B cell (primary cell): ENCODE results near the gene STARD9. TPM values are rescaled to one million over a fixed set of nuclear protein-coding genes. Genes with fewer than 3 reads are reported as not detected.
"Not testable (repeated sequence)": the region's sequence is repeated elsewhere in the genome, so short reads cannot be mapped to it uniquely, and the experiment has no call there.

Experiments used
- ATAC-seq: fragments of 200-7000 bp; cut with Tn5 transposase; one replicate; pipeline ENCODE4 v1.10.0; 2021; ENCODE audit warnings: low read depth, mild to moderate bottlenecking, moderate number of reproducible peaks, moderate library complexity
- CTCF ChIA-PET: fragments of 350-600 bp; sonication (Branson Sonifier 250); formaldehyde crosslinking; loops from one replicate; lab custom pipeline; 2021; ENCODE audit warnings: antibody characterized with exemption, inconsistent platforms; lab: Charles Lee
- POLR2A ChIA-PET: fragments of 350-600 bp; sonication (Branson Sonifier 250); formaldehyde crosslinking; loops from one replicate; lab custom pipeline; 2021; ENCODE audit warnings: antibody characterized with exemption; lab: Charles Lee
- DNase-seq: peaks from one replicate; pipeline ENCODE4 v3.0.0; 2013
- H2AFZ ChIP-seq: 2 replicates; pipeline ENCODE4 v1.6.1; 2012; ENCODE audit warnings: mild to moderate bottlenecking, low read depth, low read length; ENCODE audit not compliant: insufficient read depth, poor library complexity, severe bottlenecking
- H3K27ac ChIP-seq, 2 donors: 1 replicate in 1 of 2; 2 replicates in 1 of 2; pipeline ENCODE4 v1.5.1; 2012 to 2013; ENCODE audit warnings: low read length in 2 of 2, mild to moderate bottlenecking in 2 of 2, moderate library complexity in 1 of 2
- H3K27me3 ChIP-seq, 4 experiments: fragments of 200-600 bp in 1 of 4; sonication (generic) in 1 of 4; replicated peaks in 1 of 4; 1 replicate in 2 of 4; 2 replicates in 2 of 4; pipeline versions ENCODE4 v1.6.1 to v1.7.0; 2013 to 2016; ENCODE audit warnings: low read length in 3 of 4, mild to moderate bottlenecking in 2 of 4, mixed read lengths in 1 of 4, moderate library complexity in 1 of 4; ENCODE audit not compliant: insufficient read depth in 4 of 4, control insufficient read depth in 3 of 4; ENCODE audit errors: control extremely low read depth in 1 of 4
- H3K36me3 ChIP-seq, 2 experiments: replicated peaks in 1 of 2; 1 replicate in 1 of 2; 2 replicates in 1 of 2; pipeline versions ENCODE4 v1.6.1 to v1.7.1; 2013; ENCODE audit warnings: low read length in 1 of 2; ENCODE audit not compliant: insufficient read depth in 2 of 2, control insufficient read depth in 1 of 2; ENCODE audit errors: control extremely low read depth in 1 of 2, extremely low read depth in 1 of 2
- H3K4me1 ChIP-seq, 2 donors: fragments of 200-600 bp in 1 of 2; sonication (generic) in 1 of 2; 1 replicate in 1 of 2; 2 replicates in 1 of 2; pipeline versions ENCODE4 v1.5.1 to v1.6.1; 2013 to 2017; ENCODE audit warnings: low read length in 2 of 2; ENCODE audit not compliant: control insufficient read depth in 2 of 2, insufficient read depth in 2 of 2
- H3K4me2 ChIP-seq: replicated peaks from 2 replicates; pipeline ENCODE3; 2012; ENCODE audit warnings: mild to moderate bottlenecking, low read depth, low read length; ENCODE audit not compliant: poor library complexity, severe bottlenecking
- H3K4me3 ChIP-seq, 5 experiments: fragments of 200-600 bp in 1 of 5; sonication (generic) in 1 of 5; 1 replicate in 3 of 5; 2 replicates in 2 of 5; pipeline versions ENCODE4 v1.5.1 to v1.7.0; 2011 to 2016; ENCODE audit warnings: low read length in 4 of 5, mild to moderate bottlenecking in 4 of 5, low read depth in 2 of 5, control low read depth in 1 of 5, moderate library complexity in 1 of 5; ENCODE audit not compliant: insufficient read depth in 1 of 5; ENCODE audit errors: control extremely low read depth in 1 of 5, extremely low read depth in 1 of 5
- H3K79me2 ChIP-seq: fragments of 200-600 bp; sonication (generic); one replicate; pipeline ENCODE4 v1.6.0; 2016; ENCODE audit warnings: low read length; ENCODE audit not compliant: control insufficient read depth, insufficient read depth
- H3K9ac ChIP-seq: fragments of 200-600 bp; sonication (generic); 2 replicates; pipeline ENCODE4 v1.6.1; 2017; ENCODE audit warnings: mild to moderate bottlenecking, low read length, moderate library complexity
- H3K9me3 ChIP-seq, 3 donors: one replicate each; pipeline versions ENCODE4 v1.6.1 to v1.7.1; 2013; ENCODE audit warnings: low read length in 2 of 3; ENCODE audit not compliant: control insufficient read depth in 2 of 3, insufficient read depth in 1 of 3; ENCODE audit errors: control extremely low read depth in 1 of 3
- H4K20me1 ChIP-seq: 2 replicates; pipeline ENCODE4 v1.6.0; 2012; ENCODE audit warnings: mild to moderate bottlenecking, low read length; ENCODE audit not compliant: insufficient read depth, control insufficient read depth, poor library complexity, severe bottlenecking
- H3K27ac Mint-ChIP-seq: one replicate; pipeline ENCODE4 v1.8.0; 2021; ENCODE audit warnings: mixed read lengths
- H3K27me3 Mint-ChIP-seq: one replicate; pipeline ENCODE4 v1.8.0; 2021; ENCODE audit warnings: mixed read lengths
- H3K4me1 Mint-ChIP-seq: one replicate; pipeline ENCODE4 v1.8.0; 2021; ENCODE audit warnings: mixed read lengths
- H3K4me3 Mint-ChIP-seq: one replicate; pipeline ENCODE4 v1.8.0; 2021; ENCODE audit warnings: mixed read lengths
- H3K9me3 Mint-ChIP-seq: one replicate; pipeline ENCODE4 v1.8.0; 2022; ENCODE audit warnings: mixed read lengths; ENCODE audit not compliant: insufficient read depth
- CTCF ChIP-seq: fragments of 200-600 bp; IDR thresholded peaks from one replicate; pipeline ENCODE4 v1.8.0; 2022; ENCODE audit warnings: antibody characterized with exemption, mild to moderate bottlenecking
- EZH2 ChIP-seq: IDR thresholded peaks from 2 replicates; pipeline ENCODE4 v1.6.1; 2012; ENCODE audit warnings: borderline replicate concordance, low read depth, mild to moderate bottlenecking, moderate library complexity, low read length; ENCODE audit not compliant: insufficient read depth, poor library complexity, severe bottlenecking
- WGBS: methylation state at CpG from one replicate; pipeline ENCODE4 v1.1.5; 2013; ENCODE audit warnings: missing lambda C conversion rate; ENCODE audit not compliant: insufficient coverage; 5-methylcytosine and 5-hydroxymethylcytosine counted together
- intact Hi-C: fragments of 100-400 bp; cut with micrococcal nuclease; formaldehyde crosslinking; loops from one replicate; pipeline ENCODE4 v1.10.0; 2022
- polyA plus RNA-seq: library from polyadenylated mRNA; depleted of rRNA; stranded (reverse); fragments of >200 nt; gene quantifications from 2 replicates; pipeline ENCODE4 v1.2.3, GENCODE V29; 2012
- total RNA-seq, 2 donors: library from RNA; stranded (reverse); fragments of 120-200 nt in 1 of 2; gene quantifications; 1 replicate in 1 of 2; 2 replicates in 1 of 2; pipeline versions ENCODE4 v1.2.3 to v1.2.4, GENCODE V29; 2013 to 2022

STARD9 gene
- total and polyA plus RNA-seq, 2 donors (not counting 1 experiment from before 2014, with no cell fraction given) = 5.0 to 23.1 TPM

DNA sequence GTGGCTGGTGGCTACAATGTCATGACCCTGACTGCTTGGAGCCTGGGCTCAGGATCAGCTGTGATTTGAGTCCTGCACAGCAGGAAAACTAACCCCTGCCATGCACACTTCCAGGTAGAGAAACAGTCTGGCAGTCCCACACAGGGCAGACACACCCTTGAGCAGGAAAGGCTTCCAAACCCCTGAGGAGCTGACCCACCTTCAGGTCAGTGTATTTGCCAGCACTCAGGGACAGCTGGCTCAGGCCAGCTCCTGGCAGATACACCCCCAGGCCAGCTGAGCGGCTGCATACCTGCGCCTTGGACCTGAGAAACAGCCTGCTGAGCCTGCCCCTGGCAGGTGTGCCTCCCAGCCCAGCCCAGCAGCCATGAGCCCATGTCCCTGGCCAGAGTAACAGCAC is 183.7 kb downstream of the STARD9 start:
- no peak for DNase-seq
- no peaks in the 10 kb centered on the region for H3K27me3 ChIP-seq
- no peak overlapping the region for H3K4me3 Mint-ChIP-seq
- H3K4me3 ChIP-seq = no peak overlapping the region
- no peaks in the 10 kb centered on the region for H3K4me1 Mint-ChIP-seq
- no peak overlapping the region for H3K4me2 ChIP-seq
- CTCF ChIA-PET = interaction anchor here (0.5 kb wide), 1 partner anchor 1003 kb away, joined by 3 read pairs; no protein-coding TSS in a partner anchor
- peaks cover 13% of the 10 kb centered on the region for H3K79me2 ChIP-seq
- no peak overlapping the region for H2AFZ ChIP-seq
- POLR2A ChIA-PET = no interaction called here
- H3K4me1 ChIP-seq = no peaks in the 10 kb centered on the region
- intact Hi-C loops = no loop called here
- no peak overlapping the region for H3K27ac ChIP-seq
- H3K27ac Mint-ChIP-seq = no peak overlapping the region
- no peak overlapping the region for H3K9ac ChIP-seq
- TF ChIP-seq CTCF = no peak
- H3K27me3 Mint-ChIP-seq = no peaks in the 10 kb centered on the region
- peaks cover 1 to 22% (median 20%) of the 10 kb centered on the region in 3 donors for H3K9me3 ChIP-seq
- no peaks in the 10 kb centered on the region for H4K20me1 ChIP-seq
- ATAC-seq = no peak
- H3K9me3 Mint-ChIP-seq = peaks cover 16% of the 10 kb centered on the region
- 100% methylated on average over 2 of the region's 2 CpGs for WGBS
- H3K36me3 ChIP-seq = peaks cover 7 to 8% of the 10 kb centered on the region in 2 experiments

DNA sequence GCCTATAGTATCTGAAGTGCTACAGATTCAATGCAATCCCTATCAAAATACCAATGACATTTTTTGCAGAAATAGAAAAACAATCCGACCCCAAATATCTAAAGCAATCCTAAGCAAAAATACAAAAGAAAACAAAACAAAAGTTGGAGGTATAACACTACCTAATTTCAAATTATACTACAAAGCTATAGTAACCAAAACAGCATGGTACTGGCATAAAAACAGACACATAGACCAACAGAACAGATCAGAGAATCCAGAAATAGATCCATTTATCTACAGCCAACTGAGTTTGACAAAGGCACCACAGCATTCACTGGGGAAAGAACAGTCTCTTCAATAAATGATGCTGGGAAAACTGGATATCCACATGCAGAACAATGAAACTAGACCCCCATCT is 185.4 kb downstream of the STARD9 start:
- no peaks in the 10 kb centered on the region for H3K27me3 Mint-ChIP-seq
- Histone ChIP-seq H3K27me3 (no peaks in the 10 kb centered on the region), H2AFZ (no peak overlapping the region), H3K79me2 (peaks cover 13% of the 10 kb centered on the region), H3K4me3 (no peak overlapping the region), H3K36me3 (peaks cover 7 to 8% of the 10 kb centered on the region in 2 experiments), H3K4me1 (no peaks in the 10 kb centered on the region), H3K9me3 (peaks cover 1 to 27% (median 20%) of the 10 kb centered on the region in 3 donors), H3K4me2 (no peak overlapping the region), H3K27ac (no peak overlapping the region), H4K20me1 (no peaks in the 10 kb centered on the region), H3K9ac (no peak overlapping the region)
- H3K4me3 Mint-ChIP-seq = no peak overlapping the region
- H3K9me3 Mint-ChIP-seq = peaks cover 18% of the 10 kb centered on the region
- no peak for TF ChIP-seq CTCF
- no peak for TF ChIP-seq EZH2
- WGBS = no CpG with 5 or more reads among the region's 1 CpG
- ChIA-PET POLR2A (no interaction called here), CTCF (no interaction called here)
- no peaks in the 10 kb centered on the region for H3K4me1 Mint-ChIP-seq
- intact Hi-C loops = no loop called here
- no peak overlapping the region for H3K27ac Mint-ChIP-seq
- ATAC-seq (no peak), DNase-seq (no peak)

GRCh38 chr15:42761813-42762212 is 186.4 kb downstream of the STARD9 start:
- peaks cover 1 to 27% (median 20%) of the 10 kb centered on the region in 3 donors for H3K9me3 ChIP-seq
- H3K36me3 ChIP-seq, POLR2A ChIA-PET, intact Hi-C loops, H3K27me3 ChIP-seq, ATAC-seq, H3K4me2 ChIP-seq, H3K4me1 Mint-ChIP-seq, H3K9ac ChIP-seq, H3K4me3 Mint-ChIP-seq, H3K27me3 Mint-ChIP-seq, H4K20me1 ChIP-seq, H2AFZ ChIP-seq, H3K4me1 ChIP-seq, H3K27ac ChIP-seq, H3K27ac Mint-ChIP-seq, CTCF ChIA-PET, DNase-seq, H3K4me3 ChIP-seq: not testable (repeated sequence)
- peaks cover 26% of the 10 kb centered on the region for H3K9me3 Mint-ChIP-seq
- no CpG with 5 or more reads among the region's 2 CpGs for WGBS
- peaks cover 13% of the 10 kb centered on the region for H3K79me2 ChIP-seq
